DMS153 treated with DMSO at 0.1 percent for 48 hours (cell line): ENCODE data around the gene MYO1D.
"Not testable (repeated sequence)": the region's sequence is repeated elsewhere in the genome, so short reads cannot be mapped to it uniquely, and the experiment has no call there.

Source experiments
- DNase-seq: peaks from one replicate; lab custom pipeline; 2025; ENCODE audit not compliant: unreplicated experiment; lab: John Stamatoyannopoulos, UW

The MYO1D gene

GRCh38 chr17:32896647-32897258, 19.8 kb upstream of the MYO1D start:
- DNase-seq: no peak

GRCh38 chr17:32894245-32894644, 17.3 kb upstream of the MYO1D start:
- no peak for DNase-seq

GRCh38 chr17:32887410-32887809, 10.5 kb upstream of the MYO1D start:
- DNase-seq: not testable (repeated sequence)

DNA sequence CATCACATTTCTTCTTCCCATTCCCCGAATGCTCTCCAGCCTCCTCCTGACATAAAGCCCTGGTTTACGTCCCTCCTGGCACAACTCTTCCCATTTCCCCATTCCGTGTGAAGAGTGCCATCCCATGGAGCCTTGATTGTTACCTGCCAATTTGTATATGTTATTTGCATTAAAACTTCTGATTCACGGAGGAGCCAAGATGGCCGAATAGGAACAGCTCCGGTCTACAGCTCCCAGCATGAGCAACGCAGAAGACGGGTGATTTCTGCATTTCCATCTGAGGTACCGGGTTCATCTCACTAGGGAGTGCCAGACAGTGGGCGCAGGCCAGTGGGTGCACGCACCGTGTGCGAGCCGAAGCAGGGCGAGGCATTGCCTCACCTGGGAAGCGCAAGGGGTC, 10.0 kb upstream of the MYO1D start:
- DNase-seq: not testable (repeated sequence)

GRCh38 chr17:32882734-32883133, 5.8 kb upstream of the MYO1D start:
- no peak for DNase-seq

DNA sequence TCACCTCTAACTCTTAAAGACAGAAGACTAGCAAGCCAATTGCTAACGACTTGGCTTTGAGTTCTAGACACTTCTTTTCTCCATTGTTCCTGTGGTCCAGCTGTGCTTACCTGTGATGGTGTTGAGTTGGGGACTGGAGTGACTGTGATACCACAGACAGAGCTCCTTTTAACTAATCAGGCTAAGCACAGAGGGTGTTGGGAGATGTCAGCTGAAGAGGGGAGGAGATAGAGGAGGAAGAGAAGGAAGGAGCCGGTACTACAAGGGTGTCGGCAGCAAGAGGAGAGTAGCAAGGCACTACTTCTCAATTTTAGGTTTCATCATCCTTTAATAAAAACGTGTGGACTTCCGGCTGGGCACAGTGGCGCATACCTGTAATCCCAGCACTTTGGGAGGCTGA, 5.1 kb upstream of the MYO1D start:
- DNase-seq: no peak

GRCh38 chr17:32880671-32881453, 3.9 kb upstream of the MYO1D start:
- no peak for DNase-seq

GRCh38 chr17:32879134-32879533, 2.2 kb upstream of the MYO1D start:
- DNase-seq: no peak

- no peak for DNase-seq
Measured at GRCh38 chr17:32878211-32878610, 1.3 kb upstream of the MYO1D start.

DNA sequence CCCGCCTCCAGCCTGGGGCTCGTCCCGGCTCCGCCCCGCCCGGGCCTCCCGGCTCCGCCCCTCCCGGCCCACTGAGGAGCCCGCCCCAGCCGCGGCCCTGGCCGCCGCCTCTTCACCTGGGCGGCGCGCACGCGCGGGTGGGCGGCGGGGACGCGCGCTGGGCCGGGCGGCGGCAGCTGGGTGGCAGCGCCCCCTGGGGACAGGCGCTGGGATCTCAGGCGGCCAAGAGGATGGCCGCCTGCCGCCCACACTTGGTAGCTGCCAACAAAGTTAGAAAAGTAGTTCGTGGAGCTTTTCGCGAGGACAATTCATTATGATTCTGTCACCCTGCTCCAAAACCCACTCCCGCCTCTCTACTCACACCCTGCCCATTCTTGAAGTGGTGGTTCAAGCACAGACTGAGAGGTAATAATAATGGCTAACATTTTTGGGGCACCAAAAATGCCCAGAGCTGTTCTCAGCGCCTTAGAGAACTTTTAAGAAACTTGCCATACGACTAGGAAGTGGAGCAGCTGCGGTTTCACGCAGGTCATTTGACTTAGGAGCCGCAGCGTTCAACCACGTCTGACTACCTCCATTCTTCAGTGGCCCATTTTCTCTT, 340 bp upstream of the MYO1D start:
- peak; percentile 83 for DNase-seq

- no peak for DNase-seq
Measured at GRCh38 chr17:32875923-32876416, 954 bp downstream of the MYO1D start.

DNA sequence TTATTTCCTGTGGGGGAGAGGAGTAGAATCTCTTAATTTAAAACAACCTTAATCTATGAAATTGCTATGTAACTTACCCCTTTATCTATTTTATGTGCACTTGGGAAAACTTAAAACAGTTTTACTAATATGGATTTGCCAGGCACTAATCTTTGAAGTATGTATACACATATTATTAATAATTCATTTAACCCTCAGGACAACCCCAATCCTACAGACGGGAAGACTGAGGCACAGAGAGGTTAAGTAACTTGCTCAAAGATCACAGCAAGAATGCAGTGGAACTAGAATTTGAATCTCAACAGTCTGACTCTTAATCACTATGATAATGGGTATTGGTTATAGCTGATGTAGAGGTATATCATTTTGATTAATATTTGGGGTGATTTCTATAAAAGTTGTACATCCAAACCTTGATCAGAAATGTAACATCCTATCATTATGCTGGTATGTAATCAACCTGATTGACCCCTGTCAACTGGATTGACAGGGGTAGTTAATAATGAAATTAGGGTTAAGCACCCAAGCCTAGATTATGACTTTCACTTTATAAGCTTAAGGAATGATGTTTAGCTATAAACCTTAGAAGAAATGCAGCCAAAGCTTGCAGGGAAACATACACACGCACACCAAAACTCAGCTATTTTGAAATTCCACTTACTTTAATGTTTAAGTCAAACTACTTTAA, 1.6 kb downstream of the MYO1D start:
- no peak for DNase-seq

- no peak for DNase-seq
Measured at GRCh38 chr17:32873114-32873513, 3.8 kb downstream of the MYO1D start.

GRCh38 chr17:32871746-32872145, 5.2 kb downstream of the MYO1D start:
- DNase-seq: no peak

DNA sequence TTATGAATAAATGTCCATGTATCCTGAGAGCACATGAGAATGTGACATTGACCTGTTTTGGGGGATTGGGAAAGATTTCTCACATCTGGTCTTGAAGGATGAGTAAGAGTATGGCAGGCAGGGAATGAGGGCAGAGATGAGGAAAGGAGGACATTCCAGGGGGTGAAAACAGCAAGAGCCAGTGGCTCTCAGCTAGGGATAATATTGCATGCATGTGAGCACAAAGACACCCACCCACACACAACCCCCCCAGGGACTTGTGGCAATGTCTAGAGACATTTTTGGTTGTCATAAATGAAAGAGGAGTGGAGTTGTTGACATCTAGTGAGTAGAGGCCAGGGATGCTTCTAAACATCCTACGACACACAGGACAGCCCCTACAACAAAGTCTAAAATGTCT, 6.0 kb downstream of the MYO1D start:
- DNase-seq: no peak

GRCh38 chr17:32870027-32870670, 6.8 kb downstream of the MYO1D start:
- no peak for DNase-seq

GRCh38 chr17:32869345-32870026, 7.4 kb downstream of the MYO1D start:
- no peak for DNase-seq

GRCh38 chr17:32865141-32865540, 11.8 kb downstream of the MYO1D start:
- no peak for DNase-seq

DNA sequence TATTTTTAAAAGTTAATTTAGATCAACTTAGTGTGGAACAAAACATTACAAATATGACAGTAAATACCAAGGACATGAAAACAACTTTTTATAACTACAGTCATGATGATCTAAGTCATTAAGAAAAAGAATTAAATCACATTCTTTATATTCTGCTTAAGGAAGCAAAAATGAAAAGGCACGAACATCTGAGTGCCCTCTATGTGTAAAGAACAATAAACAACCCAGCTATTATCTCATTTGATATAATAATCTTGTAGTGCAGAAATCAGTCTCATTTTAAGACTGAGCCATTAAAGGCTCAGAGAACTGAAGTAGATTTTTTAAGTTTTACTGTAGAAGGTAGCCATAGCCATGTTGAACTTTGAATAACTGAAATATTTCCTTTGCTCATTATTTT, 13.4 kb downstream of the MYO1D start:
- DNase-seq: no peak

GRCh38 chr17:32862940-32863339, 14.0 kb downstream of the MYO1D start:
- no peak for DNase-seq

GRCh38 chr17:32861981-32862380, 14.9 kb downstream of the MYO1D start:
- no peak for DNase-seq
